ENCODE data around the gene CNKSR3. TPM values are rescaled to one million over a fixed set of nuclear protein-coding genes. Genes with fewer than 3 reads are reported as not detected.

CNKSR3 gene
- total and polyA plus RNA-seq, 2 experiments from 2014 or later: 1.9 to 5.7 TPM

- Histone ChIP-seq H4K20me1 (replicated peaks; ENCODE audit: insufficient read depth) (no peaks in the 10 kb centered on the region), H3K27ac (ENCODE audit: low read depth) (no peak overlapping the region), H3K4me1 (ENCODE audit: insufficient read depth) (peaks cover 13% of the 10 kb centered on the region), H3K4me3 (no peak overlapping the region), H3K4me2 (no peak overlapping the region), H3K9me2 (ENCODE audit: insufficient read depth) (no peaks in the 10 kb centered on the region), H3K36me3 (ENCODE audit: insufficient read depth) (no peaks in the 10 kb centered on the region), H3K79me2 (replicated peaks; ENCODE audit: insufficient read depth) (0 out of 2 replicates have a peak, but pooled peaks cover 3% of the 10 kb centered on the region), H2AFZ (no peak overlapping the region), H3K27me3 (ENCODE audit: insufficient read depth) (no peaks in the 10 kb centered on the region), H3F3A (replicated peaks; ENCODE audit: low read depth) (no peaks in the 10 kb centered on the region)
- Mint-ChIP-seq H3K27me3 (ENCODE audit: insufficient read depth, low read depth, poor library complexity) (peaks cover 3% of the 10 kb centered on the region), H3K27ac (no peak overlapping the region), H3K9me3 (no peaks in the 10 kb centered on the region), H3K4me1 (peaks cover 32% of the 10 kb centered on the region), H3K4me3 (no peak overlapping the region), H3K36me3 (ENCODE audit: low read depth) (no peaks in the 10 kb centered on the region)
- DNase-seq (ENCODE audit: low spot score): no peak
- ATAC-seq: no peak
- TF ChIP-seq ZNF114 (CRISPR knock-in tag; IDR thresholded peaks at IDR 0.05): no peak
Observed at GRCh38 chr6:154459513-154459912, 51.0 kb downstream of the CNKSR3 start.

- Histone ChIP-seq H4K20me1 (replicated peaks; ENCODE audit: insufficient read depth) (no peaks in the 10 kb centered on the region), H3K36me3 (ENCODE audit: insufficient read depth) (no peaks in the 10 kb centered on the region), H3K4me3 (no peak overlapping the region), H3K9me2 (ENCODE audit: insufficient read depth) (no peaks in the 10 kb centered on the region), H3K27me3 (ENCODE audit: insufficient read depth) (no peaks in the 10 kb centered on the region), H2AFZ (no peak overlapping the region), H3F3A (replicated peaks; ENCODE audit: low read depth) (no peaks in the 10 kb centered on the region), H3K4me2 (no peak overlapping the region), H3K79me2 (replicated peaks; ENCODE audit: insufficient read depth) (0 out of 2 replicates have a peak, but pooled peaks cover 3% of the 10 kb centered on the region), H3K27ac (ENCODE audit: low read depth) (no peak overlapping the region), H3K4me1 (ENCODE audit: insufficient read depth) (peaks cover 13% of the 10 kb centered on the region)
- Mint-ChIP-seq H3K36me3 (ENCODE audit: low read depth) (no peaks in the 10 kb centered on the region), H3K4me1 (peaks cover 32% of the 10 kb centered on the region), H3K27ac (0 out of 2 replicates have a peak overlapping the region, but pooled peaks have one; percentile 22), H3K4me3 (no peak overlapping the region), H3K9me3 (no peaks in the 10 kb centered on the region), H3K27me3 (ENCODE audit: insufficient read depth, low read depth, poor library complexity) (no peaks in the 10 kb centered on the region)
- ATAC-seq (no peak; the same call in 2 of the 3 replicates), DNase-seq (ENCODE audit: low spot score) (no peak)
- TF ChIP-seq NANOG (IDR thresholded peaks at IDR 0.05; ENCODE audit: borderline replicate concordance) (no peak), EZH2phosphoT487 (IDR thresholded peaks at IDR 0.05; ENCODE audit: unreplicated experiment) (no peak), JUNB (IDR thresholded peaks at IDR 0.05; ENCODE audit: unreplicated experiment) (no peak), POLR2AphosphoS5 (IDR thresholded peaks at IDR 0.05; ENCODE audit: low read depth) (no peak), ZNF462 (CRISPR knock-in tag; IDR thresholded peaks at IDR 0.05) (no peak), REST (IDR thresholded peaks at IDR 0.05; ENCODE audit: unreplicated experiment) (no peak), EZH2 (IDR thresholded peaks at IDR 0.05; ENCODE audit: low read depth, unreplicated experiment) (no peak), ETS1 (IDR thresholded peaks at IDR 0.05) (no peak), STAT1 (IDR thresholded peaks at IDR 0.05; ENCODE audit: unreplicated experiment) (no peak)
Observed at GRCh38 chr6:154458565-154459470, 51.7 kb downstream of the CNKSR3 start.

All from GM23338 (cell line).